HG03439 (cell line): ENCODE data around the gene MAPK8IP1.

Experiments
- ATAC-seq: cut with Tn5 transposase; IDR thresholded peaks from one replicate; pipeline ENCODE4 v1.9.1; 2021; ENCODE audit warnings: mild to moderate bottlenecking, moderate library complexity; ENCODE audit not compliant: unreplicated experiment

Gene MAPK8IP1

GRCh38 chr11:45924036-45924915 lies 38.8 kb downstream of the MAPK8IP1 start:
- ATAC-seq, result no peak

- no peak for ATAC-seq
Measured at GRCh38 chr11:45924927-45925326, 39.5 kb downstream of the MAPK8IP1 start.

- ATAC-seq, result no peak
Measured at GRCh38 chr11:45925550-45925949, 40.1 kb downstream of the MAPK8IP1 start.

- no peak for ATAC-seq
Measured at GRCh38 chr11:45926001-45926401, 40.5 kb downstream of the MAPK8IP1 start.

GRCh38 chr11:45926536-45927331 lies 41.3 kb downstream of the MAPK8IP1 start:
- no peak for ATAC-seq

GRCh38 chr11:45927332-45927683 lies 41.9 kb downstream of the MAPK8IP1 start:
- ATAC-seq, result no peak

- ATAC-seq, result no peak
Measured at GRCh38 chr11:45927684-45928413, 42.4 kb downstream of the MAPK8IP1 start.

GRCh38 chr11:45928535-45929215 lies 43.2 kb downstream of the MAPK8IP1 start:
- no peak for ATAC-seq

- peak; percentile 4 for ATAC-seq
Measured at GRCh38 chr11:45929486-45930030, 44.1 kb downstream of the MAPK8IP1 start.

GRCh38 chr11:45930031-45930794 lies 44.8 kb downstream of the MAPK8IP1 start:
- peak; percentile 90 for ATAC-seq

- no peak for ATAC-seq
Measured at GRCh38 chr11:45930951-45931570, 45.6 kb downstream of the MAPK8IP1 start.

- ATAC-seq, result no peak
Measured at GRCh38 chr11:45931739-45932138, 46.3 kb downstream of the MAPK8IP1 start.

- ATAC-seq, result no peak
Measured at GRCh38 chr11:45932217-45932616, 46.8 kb downstream of the MAPK8IP1 start.

GRCh38 chr11:45933131-45933831 lies 47.8 kb downstream of the MAPK8IP1 start:
- no peak for ATAC-seq

GRCh38 chr11:45933846-45934579 lies 48.6 kb downstream of the MAPK8IP1 start:
- no peak for ATAC-seq

GRCh38 chr11:45934580-45935318 lies 49.3 kb downstream of the MAPK8IP1 start:
- ATAC-seq, result no peak

GRCh38 chr11:45935349-45936064 lies 50.1 kb downstream of the MAPK8IP1 start:
- ATAC-seq, result no peak
